K562 (cell line): ENCODE results near the gene TRAF3. TPM values are rescaled to one million over a fixed set of nuclear protein-coding genes. Genes with fewer than 3 reads are reported as not detected.
A peak's percentile ranks its signal among the peaks of the same experiment; 100 is the strongest.

ENCODE experiments used
- ATAC-seq: fragments of 200-7000 bp; cut with Tn5 transposase; 3 replicates; pipeline ENCODE4 v1.9.1; 2020; ENCODE audit warnings: moderate library complexity
- BruUV-seq: library from RNA; stranded (reverse); fragments of 400-500 nt; replicated peaks from 2 replicates; lab custom pipeline; 2021; lab: Mats Ljungman, UMichigan
- CTCF ChIA-PET: fragments of 300-600 bp; formaldehyde crosslinking; extraction: SDS; loops from one replicate; lab custom pipeline; 2021; ENCODE audit warnings: low intra/inter-chr PET ratio; lab: Yijun Ruan, JAX
- POLR2A ChIA-PET: fragments of 300-600, 350-650 bp; sonication (Branson Sonifier 250); formaldehyde crosslinking; extraction: SDS; loops from one replicate; lab custom pipeline; 2021; ENCODE audit warnings: antibody characterized with exemption, inconsistent platforms; lab: Yijun Ruan, JAX
- DNase-seq, 4 experiments: peaks; one replicate each; pipeline versions ENCODE4 v3.0.0 to v3.0.0-alpha.2; 2011 to 2018; ENCODE audit warnings: low spot score in 3 of 4, mixed read lengths in 3 of 4; ENCODE audit errors: extremely low read depth in 1 of 4
- FAIRE-seq: peaks from 2 replicates; lab custom pipeline; 2011; peaks lifted over from hg19 to GRCh38; lab: Jason Lieb, UNC
- H2AFZ ChIP-seq: 2 replicates; pipeline ENCODE4 v1.6.0; 2011; ENCODE audit warnings: low read depth, low read length, control low read depth, inconsistent platforms
- H3K27ac ChIP-seq: fragments of 200-600 bp; 3 replicates; pipeline ENCODE4 v1.8.0; 2011; ENCODE audit warnings: low read depth, mild to moderate bottlenecking, control low read depth, inconsistent platforms, low read length, moderate library complexity, mixed read lengths; ENCODE audit errors: extremely low read depth
- H3K27me3 ChIP-seq, 2 experiments: fragments of 300-600 bp in 1 of 2; 2 replicates in 1 of 2; 3 replicates in 1 of 2; pipeline versions ENCODE4 v1.6.0 to v1.8.0; 2011; ENCODE audit warnings: inconsistent platforms in 2 of 2, low read length in 2 of 2, mild to moderate bottlenecking in 1 of 2, mixed read lengths in 1 of 2, moderate library complexity in 1 of 2; ENCODE audit not compliant: control insufficient read depth in 2 of 2, insufficient read depth in 2 of 2
- H3K36me3 ChIP-seq: fragments of 300-600 bp; 3 replicates; pipeline ENCODE4 v1.8.0; 2011; ENCODE audit warnings: mild to moderate bottlenecking, low read length, inconsistent platforms; ENCODE audit not compliant: control insufficient read depth, insufficient read depth
- H3K4me1 ChIP-seq, 2 experiments: fragments of 200-600 bp in 1 of 2; replicated peaks in 1 of 2; 2 replicates in 1 of 2; 3 replicates in 1 of 2; pipeline versions ENCODE4 v1.5.1 to v1.8.0; 2011; ENCODE audit warnings: inconsistent platforms in 2 of 2, low read length in 2 of 2, mild to moderate bottlenecking in 1 of 2, mixed read lengths in 1 of 2, moderate library complexity in 1 of 2; ENCODE audit not compliant: control insufficient read depth in 2 of 2, insufficient read depth in 2 of 2
- H3K4me2 ChIP-seq: 2 replicates; pipeline ENCODE4 v1.6.1; 2011; ENCODE audit warnings: low read length, control low read depth, inconsistent platforms, mixed read lengths; ENCODE audit not compliant: insufficient read depth
- H3K4me3 ChIP-seq: fragments of 200-600 bp; sonication (generic), shearing (Covaris generic); 2 replicates; pipeline ENCODE4 v1.5.1; 2016; ENCODE audit warnings: control low read depth, inconsistent platforms
- H3K79me2 ChIP-seq: fragments of 200-600 bp; 3 replicates; pipeline ENCODE4 v1.8.0; 2011; ENCODE audit warnings: low read length, inconsistent platforms; ENCODE audit not compliant: control insufficient read depth, insufficient read depth
- H3K9ac ChIP-seq, 2 experiments: 2 replicates each; pipeline versions ENCODE4 v1.6.0 to v1.6.1; 2011; ENCODE audit warnings: low read depth in 2 of 2, low read length in 2 of 2, control low read depth in 1 of 2, inconsistent platforms in 1 of 2, mild to moderate bottlenecking in 1 of 2, mixed read lengths in 1 of 2; ENCODE audit not compliant: insufficient read depth in 1 of 2
- H3K9me1 ChIP-seq: one replicate; pipeline ENCODE4 v1.6.0; 2011; ENCODE audit warnings: inconsistent platforms, mild to moderate bottlenecking, low read length, moderate library complexity; ENCODE audit not compliant: control insufficient read depth, insufficient read depth
- H3K9me3 ChIP-seq: replicated peaks from 2 replicates; pipeline ENCODE4 v1.5.1; 2011; ENCODE audit warnings: low read depth, low read length, inconsistent platforms; ENCODE audit not compliant: control insufficient read depth, insufficient read depth
- H4K20me1 ChIP-seq: replicated peaks from 2 replicates; pipeline ENCODE4 v1.6.1; 2011; ENCODE audit warnings: low read length, inconsistent platforms, mixed read lengths; ENCODE audit not compliant: control insufficient read depth, insufficient read depth
- ATF7 ChIP-seq: fragments of 450-650 bp; IDR thresholded peaks from 2 replicates; pipeline ENCODE4 v1.7.1; 2014; ENCODE audit warnings: mild to moderate bottlenecking, moderate library complexity
- JUNB ChIP-seq: fragments of 450-650 bp; formaldehyde crosslinking; conservative IDR thresholded peaks from 2 replicates; pipeline ENCODE4 v1.4.0; 2020; ENCODE audit warnings: mild to moderate bottlenecking
- ZNF316 ChIP-seq: fragments of 450-650 bp; IDR thresholded peaks from 2 replicates; pipeline ENCODE4 v1.6.1; 2016
- ZNF398 ChIP-seq: fragments of 250-450 bp; sonication (Bioruptor Pico); IDR thresholded peaks from 2 replicates; pipeline ENCODE4 v1.8.0; 2021; ENCODE audit warnings: moderate library complexity, mild to moderate bottlenecking, inconsistent platforms
- WGBS: fragments of 100-300 bp; shearing (Covaris generic); methylation state at CpG from one replicate; pipeline ENCODE4 v1.1.6; 2016; ENCODE audit warnings: low coverage, mixed read lengths; ENCODE audit not compliant: insufficient coverage; ENCODE audit errors: missing lambda C conversion rate; 5-methylcytosine and 5-hydroxymethylcytosine counted together
- in situ Hi-C: fragments of 300-500 bp; cut with MboI; formaldehyde crosslinking; loops from 4 replicates; pipeline ENCODE4 v1.15.0; 2018; ENCODE audit warnings: inconsistent platforms, mixed read lengths
- intact Hi-C: fragments of 100-400 bp; cut with micrococcal nuclease; formaldehyde crosslinking; loops from 2 replicates; pipeline ENCODE4 v1.14.2; 2022
- polyA plus RNA-seq, 8 experiments: library from polyadenylated mRNA; depleted of rRNA in 4 of 8; stranded (reverse) in 5 of 8; unstranded in 3 of 8; fragments of >200 nt; fragmentation: Nextera tagmentation in 2 of 8; fragmentation: Illumina TruSeq in 1 of 8; extraction: Ambion mirVana in 2 of 8; extraction: Trizol in 1 of 8; gene quantifications; 2 replicates each; pipeline versions ENCODE4 v1.2.1 to v1.2.3, GENCODE V29; 2011 to 2014; ENCODE audit warnings: inconsistent platforms in 1 of 8, missing spikeins in 1 of 8
- total RNA-seq, 7 experiments: library from RNA; depleted of rRNA in 6 of 7; stranded (reverse); fragments of >200 nt in 6 of 7; fragmentation: Illumina TruSeq in 2 of 7; extraction: Trizol in 2 of 7; gene quantifications; 2 replicates each; pipeline versions ENCODE4 v1.2.1 to v1.2.3, GENCODE V29; 2011 to 2021; ENCODE audit warnings: low replicate concordance in 1 of 7

The TRAF3 gene
- total and polyA plus RNA-seq, 9 of the 15 experiments (the other 6 are each of a cell fraction or from before 2014, with no cell fraction given) = 0.52 to 21.3 (median 9.9) TPM

GRCh38 chr14:102932484-102933248 is 155.4 kb downstream of the TRAF3 start:
- H3K9me3 ChIP-seq = no peaks in the 10 kb centered on the region
- TF ChIP-seq ZNF316 (no peak), ATF7 (no peak), JUNB (CRISPR knock-in tag) (no peak), ZNF398 (CRISPR knock-in tag) (no peak)
- TF ChIP-seq, all 486 proteins: peak for 0
- Histone ChIP-seq H3K4me3 (no peak overlapping the region), H3K27me3 (no peaks in the 10 kb centered on the region), H2AFZ (no peak overlapping the region), H3K27ac (no peak overlapping the region), H3K79me2 (no peaks in the 10 kb centered on the region), H3K4me1 (peaks cover 0 to 17% of the 10 kb centered on the region in 2 experiments; a peak in 2 of 5 replicates), H4K20me1 (no peaks in the 10 kb centered on the region), H3K9me1 (no peaks in the 10 kb centered on the region), H3K9ac (peak overlapping the region in 1 of 2 experiments; percentile 17; a peak in 1 of 4 replicates), H3K4me2 (no peak overlapping the region), H3K36me3 (peaks cover 6% of the 10 kb centered on the region; the same call in 1 of the 3 replicates)
- BruUV-seq = no TSS peak
- ChIA-PET CTCF (no interaction called here), POLR2A (no interaction called here)
- no peak for DNase-seq
- 81% methylated on average over 13 of the region's 26 CpGs for WGBS
- intact Hi-C loops = no loop called here
- ATAC-seq = no peak
- no peak for FAIRE-seq
- in situ Hi-C loops = no loop called here
